ENCODE data around the gene SLC30A1.

SLC30A1 gene

DNA sequence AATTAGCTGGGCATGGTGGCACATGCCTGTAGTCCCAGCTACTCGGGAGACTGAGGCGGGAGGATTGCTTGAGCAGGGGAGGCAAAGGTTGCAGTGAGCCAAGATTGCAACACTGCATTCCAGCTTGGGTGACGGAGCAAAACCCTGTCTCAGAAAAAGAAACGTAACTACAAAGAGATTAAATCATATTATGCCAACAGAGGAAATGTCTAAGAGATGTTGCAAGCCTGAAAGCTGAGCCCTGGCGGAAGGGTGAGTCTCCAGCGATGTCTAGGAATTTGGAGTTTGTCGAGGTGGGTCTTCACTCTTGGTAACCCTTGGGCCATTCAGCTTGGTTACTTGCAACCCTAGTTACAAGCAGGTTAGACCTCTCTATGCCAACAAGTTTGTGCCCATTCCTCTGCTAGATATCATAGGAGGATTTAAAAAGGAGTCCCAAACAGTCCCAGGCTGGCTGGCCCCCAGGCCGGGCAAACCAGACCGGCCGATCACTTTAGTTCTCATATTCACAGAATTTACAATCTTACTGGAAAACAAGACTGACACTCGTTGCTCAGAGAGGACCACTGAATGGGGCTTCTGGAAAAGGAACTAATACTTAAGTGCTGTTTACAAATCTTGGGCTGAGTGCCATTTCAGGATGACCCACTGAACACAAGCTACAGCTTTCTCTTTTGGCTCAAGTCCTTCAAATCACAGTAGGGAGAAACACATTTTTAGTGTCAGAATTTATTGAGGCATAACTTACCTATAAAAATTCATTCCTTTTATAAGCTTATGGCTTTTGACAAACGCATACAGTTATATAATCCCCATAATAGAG lies 27.1 kb downstream of the SLC30A1 start:
- Mint-ChIP-seq H3K27me3 (ENCODE audit: low read depth) (no peaks in the 10 kb centered on the region), H3K9me3 (no peaks in the 10 kb centered on the region), H3K4me3 (no peak overlapping the region), H3K36me3 (ENCODE audit: low read depth) (no peaks in the 10 kb centered on the region), H3K27ac (no peak overlapping the region), H3K4me1 (no peaks in the 10 kb centered on the region)
- TF ChIP-seq, protein P1, sequence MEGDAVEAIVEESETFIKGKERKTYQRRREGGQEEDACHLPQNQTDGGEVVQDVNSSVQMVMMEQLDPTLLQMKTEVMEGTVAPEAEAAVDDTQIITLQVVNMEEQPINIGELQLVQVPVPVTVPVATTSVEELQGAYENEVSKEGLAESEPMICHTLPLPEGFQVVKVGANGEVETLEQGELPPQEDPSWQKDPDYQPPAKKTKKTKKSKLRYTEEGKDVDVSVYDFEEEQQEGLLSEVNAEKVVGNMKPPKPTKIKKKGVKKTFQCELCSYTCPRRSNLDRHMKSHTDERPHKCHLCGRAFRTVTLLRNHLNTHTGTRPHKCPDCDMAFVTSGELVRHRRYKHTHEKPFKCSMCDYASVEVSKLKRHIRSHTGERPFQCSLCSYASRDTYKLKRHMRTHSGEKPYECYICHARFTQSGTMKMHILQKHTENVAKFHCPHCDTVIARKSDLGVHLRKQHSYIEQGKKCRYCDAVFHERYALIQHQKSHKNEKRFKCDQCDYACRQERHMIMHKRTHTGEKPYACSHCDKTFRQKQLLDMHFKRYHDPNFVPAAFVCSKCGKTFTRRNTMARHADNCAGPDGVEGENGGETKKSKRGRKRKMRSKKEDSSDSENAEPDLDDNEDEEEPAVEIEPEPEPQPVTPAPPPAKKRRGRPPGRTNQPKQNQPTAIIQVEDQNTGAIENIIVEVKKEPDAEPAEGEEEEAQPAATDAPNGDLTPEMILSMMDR (IDR thresholded peaks at IDR 0.05; ENCODE audit: unreplicated experiment in 3 of 3) = no peak

DNA sequence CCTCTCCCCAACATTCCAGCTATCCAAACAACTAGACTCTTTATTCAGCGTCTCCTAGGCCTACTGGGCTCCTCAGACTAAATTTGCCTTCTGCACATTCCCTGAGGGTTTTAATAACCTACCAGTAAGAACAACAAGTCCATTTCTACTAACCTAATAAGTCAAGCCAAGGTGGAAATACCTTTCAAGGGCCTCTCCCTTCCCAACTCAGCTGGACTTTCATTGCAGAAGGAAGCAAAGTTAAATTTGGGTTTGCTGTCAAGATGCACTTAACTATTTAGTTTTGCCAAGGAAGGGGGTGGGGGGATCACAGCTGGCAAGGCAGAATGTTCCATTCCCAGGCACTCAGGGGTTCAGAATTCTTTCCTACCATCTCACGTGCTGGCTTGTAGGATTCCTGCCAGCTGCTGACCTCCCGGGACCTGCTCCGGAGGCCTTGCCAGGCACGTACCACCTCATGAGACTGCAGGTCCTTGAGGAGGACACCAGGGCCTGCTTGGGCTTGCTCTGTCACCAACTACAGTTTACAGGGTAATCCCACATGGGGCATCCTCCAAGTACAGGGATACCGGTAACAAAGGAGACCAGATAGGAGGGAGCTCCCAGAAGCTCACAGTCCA lies 29.8 kb downstream of the SLC30A1 start:
- Mint-ChIP-seq H3K4me3 (no peak overlapping the region), H3K9me3 (no peaks in the 10 kb centered on the region), H3K36me3 (ENCODE audit: low read depth) (no peaks in the 10 kb centered on the region), H3K4me1 (no peaks in the 10 kb centered on the region), H3K27ac (peak overlapping the region in 1 of 3 experiments; percentile 32), H3K27me3 (ENCODE audit: low read depth) (no peaks in the 10 kb centered on the region)
- TF ChIP-seq, protein P1 (IDR thresholded peaks at IDR 0.05; ENCODE audit: unreplicated experiment in 3 of 3) = no peak

DNA sequence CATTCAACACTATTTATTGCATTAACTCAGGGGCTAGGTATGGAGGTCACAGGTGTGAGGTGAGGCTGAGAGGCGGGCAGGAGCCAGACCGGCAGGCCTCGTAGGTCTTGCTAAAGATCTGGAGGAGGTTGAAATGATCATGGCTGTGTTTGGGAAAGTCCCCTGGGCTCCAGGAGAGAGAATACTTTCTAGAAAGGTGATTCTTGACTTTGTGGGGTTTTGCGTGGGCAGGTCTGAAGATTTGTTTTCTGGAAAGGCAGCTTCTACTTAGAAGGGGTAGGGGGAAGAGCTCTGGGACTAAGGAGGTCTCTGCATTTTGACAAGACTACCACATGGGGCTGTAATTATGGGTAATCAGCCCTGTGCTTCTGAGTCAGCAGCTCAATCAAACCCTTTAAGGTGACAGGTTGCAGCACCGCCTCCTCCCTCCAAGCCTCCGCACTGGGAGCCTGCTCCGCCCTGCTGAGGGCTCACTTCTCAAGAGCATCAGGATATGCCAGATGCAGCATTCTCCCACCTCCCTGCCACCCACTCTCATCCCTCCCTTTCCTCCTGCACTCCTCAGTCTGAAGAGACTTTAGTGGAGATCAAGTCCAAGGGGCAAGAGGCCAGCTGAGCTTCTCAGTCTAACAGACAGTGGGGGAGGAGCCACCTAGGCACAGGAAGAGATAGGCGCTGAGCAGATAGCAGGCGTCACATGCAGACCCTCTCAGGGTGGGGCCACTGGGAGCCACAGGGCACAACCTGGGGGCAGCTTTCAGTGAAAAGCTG lies 30.5 kb downstream of the SLC30A1 start:
- Mint-ChIP-seq H3K9me3 (no peaks in the 10 kb centered on the region), H3K36me3 (ENCODE audit: low read depth) (no peaks in the 10 kb centered on the region), H3K4me3 (no peak overlapping the region), H3K27me3 (ENCODE audit: low read depth) (no peaks in the 10 kb centered on the region), H3K4me1 (no peaks in the 10 kb centered on the region), H3K27ac (peak overlapping the region in 1 of 3 experiments; percentile 32)
- TF ChIP-seq, protein P1 (IDR thresholded peaks at IDR 0.05; ENCODE audit: unreplicated experiment in 3 of 3) = no peak

DNA sequence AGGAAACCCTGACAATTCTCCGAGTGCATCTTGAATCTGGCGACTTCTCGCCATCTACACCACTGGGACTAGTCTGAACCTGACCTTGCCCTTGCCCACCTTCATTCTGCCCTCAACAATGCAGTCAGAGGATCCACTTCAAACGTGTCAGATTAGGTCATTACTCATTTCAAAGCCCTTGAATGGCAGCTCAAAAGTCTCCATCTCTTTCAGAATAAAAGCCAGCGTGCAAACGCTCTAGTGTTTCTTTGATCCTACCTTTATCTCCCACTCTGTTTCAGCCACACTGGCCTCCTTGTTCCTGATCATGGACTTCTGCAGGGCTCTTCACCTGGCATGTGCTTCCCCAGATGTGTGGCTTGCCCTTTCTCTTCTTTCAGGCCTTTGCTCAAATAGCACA lies 31.3 kb downstream of the SLC30A1 start:
- TF ChIP-seq, protein P1 (IDR thresholded peaks at IDR 0.05; ENCODE audit: unreplicated experiment in 3 of 3) = no peak
- Mint-ChIP-seq H3K27ac (no peak overlapping the region), H3K4me1 (no peaks in the 10 kb centered on the region), H3K9me3 (no peaks in the 10 kb centered on the region), H3K4me3 (no peak overlapping the region), H3K27me3 (ENCODE audit: low read depth) (no peaks in the 10 kb centered on the region), H3K36me3 (ENCODE audit: low read depth) (no peaks in the 10 kb centered on the region)

DNA sequence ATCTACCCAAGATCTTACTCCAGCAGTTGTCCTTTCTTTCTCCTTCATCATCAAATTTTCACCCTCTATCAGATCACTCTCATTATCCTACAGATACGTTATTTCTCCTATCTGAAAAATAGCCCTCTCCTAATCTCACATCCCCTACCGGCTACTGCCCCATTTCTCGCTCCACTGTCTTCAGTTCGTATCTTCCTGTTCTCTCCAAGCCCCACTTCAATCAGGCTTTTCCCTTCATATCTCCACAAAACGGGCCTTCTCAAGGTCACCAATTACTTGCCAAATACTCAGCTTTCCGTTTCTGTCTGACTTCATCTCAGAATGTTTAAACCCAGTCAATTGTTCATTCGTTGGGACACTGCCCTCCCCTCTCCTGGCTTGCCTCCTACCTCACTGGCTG lies 32.4 kb downstream of the SLC30A1 start:
- TF ChIP-seq, protein P1 (IDR thresholded peaks at IDR 0.05; ENCODE audit: unreplicated experiment in 3 of 3) = no peak
- Mint-ChIP-seq H3K27ac (no peak overlapping the region), H3K4me1 (peaks cover 9% of the 10 kb centered on the region), H3K4me3 (no peak overlapping the region), H3K9me3 (peaks cover 4% of the 10 kb centered on the region), H3K36me3 (ENCODE audit: low read depth) (no peaks in the 10 kb centered on the region), H3K27me3 (ENCODE audit: low read depth) (no peaks in the 10 kb centered on the region)
